HFFc6 (cell line): ENCODE measurements around the gene GFPT2. TPM values are rescaled to one million over a fixed set of nuclear protein-coding genes. Genes with fewer than 3 reads are reported as not detected.

ENCODE experiments used
- DNase-seq: peaks from one replicate; pipeline ENCODE4 v3.0.0-alpha.2; 2018
- H3K27ac Mint-ChIP-seq: 2 replicates; pipeline ENCODE4 v1.8.0; 2020; ENCODE audit warnings: mild to moderate bottlenecking, mixed read lengths
- H3K27me3 Mint-ChIP-seq: 2 replicates; pipeline ENCODE4 v1.8.0; 2021; ENCODE audit warnings: mild to moderate bottlenecking, moderate library complexity, mixed read lengths; ENCODE audit not compliant: insufficient read depth
- H3K36me3 Mint-ChIP-seq: 2 replicates; pipeline ENCODE4 v1.8.0; 2021; ENCODE audit warnings: low read depth, mixed read lengths
- H3K4me1 Mint-ChIP-seq: 2 replicates; pipeline ENCODE4 v1.8.0; 2020; ENCODE audit warnings: low read depth, mixed read lengths
- H3K4me3 Mint-ChIP-seq: 2 replicates; pipeline ENCODE4 v1.8.0; 2020; ENCODE audit warnings: mild to moderate bottlenecking, moderate library complexity, mixed read lengths
- H3K9me3 Mint-ChIP-seq: 2 replicates; pipeline ENCODE4 v1.8.0; 2020; ENCODE audit warnings: mild to moderate bottlenecking, mixed read lengths
- total RNA-seq, 6 experiments: library from RNA; stranded (reverse); fragmentation: NEBNext Ultra II Directional; extraction: Animal tissue kit (Norgen Biotek cat#: 25700); gene quantifications; 2 replicates in 1 of 6; 3 replicates in 5 of 6; pipeline ENCODE4 v1.2.3, GENCODE V29; 2021
- TF ChIP-seq, protein P1 (sequence below): fragments of 200-600 bp; sonication (generic); IDR thresholded peaks from 2 replicates; pipeline ENCODE4 v1.5.0; 2021; ENCODE audit warnings: antibody characterized with exemption, mild to moderate bottlenecking

Gene GFPT2
- total RNA-seq, 6 experiments from 2014 or later = 0.54 to 3.8 (median 1.1) TPM

DNA sequence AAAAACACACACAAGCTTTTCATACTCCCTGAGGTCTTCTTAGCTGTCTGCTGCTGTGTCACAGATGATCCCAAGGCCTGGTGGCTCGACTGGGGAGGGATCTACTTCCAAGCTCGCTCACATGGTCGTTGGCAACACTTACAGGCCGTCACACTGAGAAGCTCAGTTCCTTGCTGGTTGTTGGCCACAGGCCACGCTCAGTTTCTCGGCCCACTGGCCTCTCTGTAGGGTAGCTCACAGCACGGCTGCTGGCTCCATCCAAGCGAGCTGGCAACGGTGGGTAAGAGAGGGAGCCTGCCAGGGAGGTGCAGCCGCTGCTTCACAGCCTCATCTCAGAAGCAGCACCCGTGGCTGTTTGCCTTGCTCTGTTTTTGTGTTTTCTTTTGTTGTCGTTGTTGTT, 43.8 kb upstream of the GFPT2 start:
- peaks cover 8% of the 10 kb centered on the region for H3K27me3 Mint-ChIP-seq
- H3K27ac Mint-ChIP-seq = no peak overlapping the region
- peaks cover 11% of the 10 kb centered on the region; the same call in 1 of the 2 replicates for H3K36me3 Mint-ChIP-seq
- H3K9me3 Mint-ChIP-seq = peaks cover 32% of the 10 kb centered on the region; the same call in 1 of the 2 replicates
- H3K4me1 Mint-ChIP-seq = no peaks in the 10 kb centered on the region
- DNase-seq = no peak
- no peak overlapping the region for H3K4me3 Mint-ChIP-seq
- TF ChIP-seq, protein P1, sequence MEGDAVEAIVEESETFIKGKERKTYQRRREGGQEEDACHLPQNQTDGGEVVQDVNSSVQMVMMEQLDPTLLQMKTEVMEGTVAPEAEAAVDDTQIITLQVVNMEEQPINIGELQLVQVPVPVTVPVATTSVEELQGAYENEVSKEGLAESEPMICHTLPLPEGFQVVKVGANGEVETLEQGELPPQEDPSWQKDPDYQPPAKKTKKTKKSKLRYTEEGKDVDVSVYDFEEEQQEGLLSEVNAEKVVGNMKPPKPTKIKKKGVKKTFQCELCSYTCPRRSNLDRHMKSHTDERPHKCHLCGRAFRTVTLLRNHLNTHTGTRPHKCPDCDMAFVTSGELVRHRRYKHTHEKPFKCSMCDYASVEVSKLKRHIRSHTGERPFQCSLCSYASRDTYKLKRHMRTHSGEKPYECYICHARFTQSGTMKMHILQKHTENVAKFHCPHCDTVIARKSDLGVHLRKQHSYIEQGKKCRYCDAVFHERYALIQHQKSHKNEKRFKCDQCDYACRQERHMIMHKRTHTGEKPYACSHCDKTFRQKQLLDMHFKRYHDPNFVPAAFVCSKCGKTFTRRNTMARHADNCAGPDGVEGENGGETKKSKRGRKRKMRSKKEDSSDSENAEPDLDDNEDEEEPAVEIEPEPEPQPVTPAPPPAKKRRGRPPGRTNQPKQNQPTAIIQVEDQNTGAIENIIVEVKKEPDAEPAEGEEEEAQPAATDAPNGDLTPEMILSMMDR = no peak

DNA sequence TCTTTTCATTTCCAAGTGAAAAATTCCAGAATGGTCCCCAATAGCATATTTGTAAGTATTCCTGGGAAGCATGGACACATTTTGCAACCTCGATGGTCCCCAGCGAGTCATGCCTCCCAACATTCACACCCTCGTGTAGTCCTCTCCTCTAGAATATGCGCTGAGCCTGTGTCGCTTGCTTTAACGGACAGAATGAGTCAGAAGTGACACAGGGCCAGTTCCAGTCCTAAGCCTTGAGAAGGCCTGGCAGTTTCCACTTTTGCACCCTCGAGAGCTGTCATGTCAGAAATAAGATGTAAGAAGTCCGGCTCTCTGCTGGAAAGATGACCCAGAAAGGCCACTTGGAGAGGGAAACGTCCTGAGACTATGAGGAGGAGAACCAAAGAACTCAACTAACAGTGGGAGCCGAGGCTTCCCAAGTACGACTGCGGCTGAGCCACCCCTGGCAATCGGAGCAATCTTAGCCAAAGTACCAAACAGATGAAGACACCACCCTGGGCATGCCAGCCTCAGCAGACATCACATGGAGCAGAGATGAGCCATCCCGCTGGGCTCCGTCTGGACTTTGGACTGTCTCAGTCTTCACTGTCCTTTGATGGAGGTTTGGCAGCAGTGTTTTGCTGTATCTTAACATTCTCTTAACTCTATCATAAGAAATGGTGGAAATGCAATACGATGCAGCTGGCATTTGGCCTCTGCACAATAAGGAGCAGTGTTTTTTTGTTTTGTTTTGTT, 42.6 kb upstream of the GFPT2 start:
- TF ChIP-seq, protein P1 = no peak
- Mint-ChIP-seq H3K9me3 (peaks cover 27% of the 10 kb centered on the region; the same call in 1 of the 2 replicates), H3K4me3 (no peak overlapping the region), H3K4me1 (no peaks in the 10 kb centered on the region), H3K27me3 (peaks cover 8% of the 10 kb centered on the region), H3K27ac (no peak overlapping the region), H3K36me3 (peaks cover 4% of the 10 kb centered on the region; the same call in 1 of the 2 replicates)
- no peak for DNase-seq

DNA sequence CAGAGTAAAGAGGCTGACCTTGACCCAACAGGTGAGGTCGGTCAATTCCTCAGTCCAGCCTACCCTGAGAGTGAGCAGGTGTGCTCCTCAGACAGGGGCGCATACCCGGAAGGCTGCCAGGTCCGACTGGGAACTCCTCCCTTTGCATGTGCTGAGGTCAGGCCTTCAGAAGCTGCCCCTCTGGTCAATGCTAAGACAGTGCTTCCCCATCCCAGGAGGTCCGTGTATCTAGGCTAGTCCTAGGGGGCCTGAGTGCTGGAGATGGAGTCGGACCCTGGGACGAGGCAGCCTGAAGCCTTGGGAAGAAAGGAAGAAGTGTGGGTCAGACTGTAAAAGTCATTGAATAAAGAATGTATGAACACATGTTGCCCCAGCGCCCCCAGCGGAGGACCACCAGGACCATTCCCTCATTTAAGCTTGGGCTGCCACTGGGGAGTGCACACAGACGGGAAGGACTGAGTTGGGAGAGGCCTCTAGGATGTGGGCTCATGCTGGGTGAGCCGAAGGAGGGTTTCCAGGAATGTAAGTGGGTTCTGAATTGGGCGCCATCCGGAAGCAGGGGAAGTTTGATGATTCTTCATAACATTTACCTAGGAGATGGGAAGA, 41.0 kb upstream of the GFPT2 start:
- no peak for DNase-seq
- TF ChIP-seq, protein P1 = no peak
- Mint-ChIP-seq H3K27me3 (peaks cover 8% of the 10 kb centered on the region), H3K27ac (no peak overlapping the region), H3K36me3 (peaks cover 4% of the 10 kb centered on the region; the same call in 1 of the 2 replicates), H3K9me3 (peaks cover 27% of the 10 kb centered on the region; the same call in 1 of the 2 replicates), H3K4me1 (no peaks in the 10 kb centered on the region), H3K4me3 (no peak overlapping the region)

DNA sequence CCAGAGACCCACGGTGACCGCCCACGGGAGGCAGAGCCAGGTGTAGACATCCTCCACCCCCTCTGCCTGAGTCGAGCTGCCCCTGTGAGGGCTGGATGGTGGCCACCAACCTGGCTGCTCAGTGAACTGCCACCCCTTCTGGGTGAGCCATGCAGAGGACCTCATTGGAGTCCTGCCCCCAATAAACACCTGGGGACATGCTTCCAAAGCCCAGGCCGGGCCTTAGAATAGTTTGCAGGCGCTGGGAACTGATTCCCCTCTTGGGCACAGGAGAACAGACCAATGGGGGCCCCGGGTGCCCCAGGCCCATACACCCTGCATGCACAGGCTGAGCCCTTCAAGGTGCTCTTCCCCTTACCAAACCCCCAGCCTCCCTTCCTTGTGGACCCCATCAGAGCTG, 38.1 kb upstream of the GFPT2 start:
- H3K9me3 Mint-ChIP-seq = peaks cover 16% of the 10 kb centered on the region; the same call in 1 of the 2 replicates
- no peaks in the 10 kb centered on the region for H3K4me1 Mint-ChIP-seq
- no peak for DNase-seq
- TF ChIP-seq, protein P1 = no peak
- peaks cover 4% of the 10 kb centered on the region; the same call in 1 of the 2 replicates for H3K36me3 Mint-ChIP-seq
- H3K4me3 Mint-ChIP-seq = no peak overlapping the region
- no peak overlapping the region for H3K27ac Mint-ChIP-seq
- peaks cover 11% of the 10 kb centered on the region for H3K27me3 Mint-ChIP-seq

DNA sequence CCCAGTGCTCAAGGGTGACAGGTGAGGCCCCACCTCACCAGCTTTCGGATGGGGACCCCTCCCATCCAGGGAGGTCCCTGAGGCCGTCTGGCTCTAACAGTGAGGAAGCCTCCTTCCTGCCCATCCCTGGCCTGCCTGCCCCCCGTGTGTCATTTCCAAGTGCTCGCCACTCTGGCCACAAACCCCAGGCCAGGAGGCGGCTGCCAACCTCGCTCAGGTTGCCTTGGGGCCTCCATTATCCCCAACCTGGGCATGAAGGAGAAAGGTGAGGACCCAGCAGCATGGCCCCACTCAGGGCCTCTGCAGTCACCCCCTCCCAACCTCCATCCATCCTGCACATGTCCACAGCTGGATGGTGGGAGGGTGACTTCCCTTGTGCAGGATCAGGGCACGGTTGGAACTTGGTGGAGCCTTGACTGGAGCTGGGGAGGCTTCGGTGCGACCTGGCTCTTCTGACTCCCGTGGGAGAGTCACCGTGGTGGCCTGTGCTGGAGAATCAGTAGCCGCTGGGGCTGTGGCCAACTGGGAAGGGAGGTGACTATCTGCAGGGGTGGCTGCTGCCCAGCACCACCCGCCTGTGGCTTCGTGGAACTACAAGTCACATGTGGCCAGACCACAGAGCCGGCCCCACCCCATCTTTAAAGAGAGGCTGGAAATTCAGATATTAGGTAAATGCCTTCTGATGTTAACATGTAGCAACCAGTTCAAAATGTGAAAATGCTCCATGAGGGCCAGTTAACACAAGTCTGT, 37.5 kb upstream of the GFPT2 start:
- TF ChIP-seq, protein P1 = no peak
- Mint-ChIP-seq H3K36me3 (peaks cover 4% of the 10 kb centered on the region; the same call in 1 of the 2 replicates), H3K27me3 (peaks cover 8% of the 10 kb centered on the region), H3K9me3 (peaks cover 16% of the 10 kb centered on the region; the same call in 1 of the 2 replicates), H3K4me3 (no peak overlapping the region), H3K4me1 (no peaks in the 10 kb centered on the region), H3K27ac (no peak overlapping the region)
- DNase-seq = no peak
